HepG2 (cell line): ENCODE results near the gene PDIA5. TPM values are rescaled to one million over a fixed set of nuclear protein-coding genes. Genes with fewer than 3 reads are reported as not detected.

Experiments used
- ATAC-seq: fragments of 200-7000 bp; cut with Tn5 transposase; 3 replicates; pipeline ENCODE4 v1.9.1; 2020; ENCODE audit warnings: mild to moderate bottlenecking, moderate library complexity
- BruUV-seq: library from RNA; stranded (reverse); fragments of 400-500 nt; replicated peaks from 2 replicates; lab custom pipeline; 2021; lab: Mats Ljungman, UMichigan
- CTCF ChIA-PET: fragments of 300-600 bp; formaldehyde crosslinking; extraction: SDS; loops from one replicate; lab custom pipeline; 2021; ENCODE audit warnings: low total read pairs, inconsistent platforms, low intra/inter-chr PET ratio; lab: Yijun Ruan, JAX
- POLR2A ChIA-PET: fragments of 350-600 bp; sonication (Branson Sonifier 250); formaldehyde crosslinking; loops from one replicate; lab custom pipeline; 2020; ENCODE audit warnings: antibody characterized with exemption, inconsistent platforms; lab: Yijun Ruan, JAX
- DNase-seq: peaks from one replicate; pipeline ENCODE4 v3.0.0-alpha.2; 2015; ENCODE audit warnings: low spot score
- FAIRE-seq: peaks from 3 replicates; lab custom pipeline; 2011; peaks lifted over from hg19 to GRCh38; lab: Jason Lieb, UNC
- H2AFZ ChIP-seq: one replicate; pipeline ENCODE4 v1.6.1; 2011; ENCODE audit warnings: low read length, inconsistent platforms
- H3K27ac ChIP-seq: fragments of 300-600 bp; 3 replicates; pipeline ENCODE4 v1.8.0; 2011; ENCODE audit warnings: mixed run types, mild to moderate bottlenecking, mixed read lengths, low read length, inconsistent platforms; ENCODE audit not compliant: insufficient read depth; ENCODE audit errors: extremely low read length
- H3K27me3 ChIP-seq, 2 experiments: fragments of 200-600 bp in 1 of 2; 2 replicates in 1 of 2; 3 replicates in 1 of 2; pipeline versions ENCODE4 v1.6.0 to v1.8.0; 2011; ENCODE audit warnings: low read length in 2 of 2, mild to moderate bottlenecking in 2 of 2, moderate library complexity in 2 of 2, inconsistent platforms in 1 of 2; ENCODE audit not compliant: insufficient read depth in 2 of 2, control insufficient read depth in 1 of 2
- H3K36me3 ChIP-seq, 2 experiments: fragments of 200-600 bp in 1 of 2; replicated peaks in 1 of 2; 2 replicates in 1 of 2; 3 replicates in 1 of 2; pipeline versions ENCODE4 v1.5.1 to v1.8.0; 2011; ENCODE audit warnings: low read length in 2 of 2, inconsistent platforms in 1 of 2; ENCODE audit not compliant: insufficient read depth in 2 of 2, control insufficient read depth in 1 of 2
- H3K4me1 ChIP-seq: 2 replicates; pipeline ENCODE4 v1.5.1; 2012; ENCODE audit warnings: low read length, inconsistent platforms; ENCODE audit not compliant: insufficient read depth
- H3K4me2 ChIP-seq: 2 replicates; pipeline ENCODE4 v1.6.0; 2011; ENCODE audit warnings: low read depth, low read length, inconsistent platforms
- H3K4me3 ChIP-seq, 3 experiments: fragments of 200-600 bp in 1 of 3; sonication (generic), shearing (Covaris generic) in 1 of 3; replicated peaks in 1 of 3; 2 replicates each; pipeline ENCODE4 v1.5.1; 2011 to 2016; ENCODE audit warnings: low read length in 3 of 3, inconsistent platforms in 2 of 3, low read depth in 2 of 3, mild to moderate bottlenecking in 2 of 3, control low read depth in 1 of 3, mixed read lengths in 1 of 3; ENCODE audit not compliant: insufficient read depth in 1 of 3
- H3K79me2 ChIP-seq: one replicate; pipeline ENCODE4 v1.6.1; 2011; ENCODE audit warnings: low read length, inconsistent platforms; ENCODE audit not compliant: insufficient read depth
- H3K9ac ChIP-seq: 2 replicates; pipeline ENCODE4 v1.6.0; 2011; ENCODE audit warnings: mild to moderate bottlenecking, low read depth, low read length, inconsistent platforms; ENCODE audit not compliant: insufficient read depth
- H3K9me3 ChIP-seq: 2 replicates; pipeline ENCODE4 v1.5.1; 2012; ENCODE audit warnings: mild to moderate bottlenecking, low read length
- H4K20me1 ChIP-seq: 2 replicates; pipeline ENCODE4 v1.6.0; 2011; ENCODE audit warnings: inconsistent platforms, mild to moderate bottlenecking, low read length, moderate library complexity; ENCODE audit not compliant: insufficient read depth
- CHCHD3 ChIP-seq: sonication (generic); formaldehyde crosslinking; IDR thresholded peaks from 2 replicates; pipeline ENCODE4 v1.8.0; 2022; ENCODE audit warnings: mild to moderate bottlenecking, missing genetic modification reagents, moderate library complexity
- LBX2 ChIP-seq: sonication (generic); formaldehyde crosslinking; IDR thresholded peaks from 2 replicates; pipeline ENCODE4 v1.5.0; 2020; ENCODE audit warnings: missing genetic modification reagents, mild to moderate bottlenecking, borderline replicate concordance
- ZNF512 ChIP-seq: sonication (generic); formaldehyde crosslinking; IDR thresholded peaks from 2 replicates; pipeline ENCODE4 v1.4.0; 2020; ENCODE audit warnings: mild to moderate bottlenecking, missing genetic modification reagents
- WGBS: methylation state at CpG from one replicate; pipeline ENCODE4 v1.1.6; 2017; ENCODE audit warnings: low lambda C conversion rate; 5-methylcytosine and 5-hydroxymethylcytosine counted together
- in situ Hi-C: cut with HindIII; loops from 2 replicates; pipeline ENCODE4 v1.10.0; 2017; ENCODE audit warnings: low pct_unique_long_range_greater_than_20kb; ENCODE audit not compliant: extremely low pct_ligation_motif_present
- intact Hi-C: fragments of 100-400 bp; cut with micrococcal nuclease; formaldehyde crosslinking; loops from one replicate; pipeline ENCODE4 v1.10.0; 2022; ENCODE audit not compliant: unreplicated experiment
- polyA plus RNA-seq, 8 experiments: library from polyadenylated mRNA; depleted of rRNA in 3 of 8; stranded (reverse) in 7 of 8; unstranded in 1 of 8; fragments of >200 nt; fragmentation: Illumina TruSeq in 4 of 8; extraction: Trizol in 4 of 8; gene quantifications; 2 replicates each; pipeline versions ENCODE4 v1.2.1 to v1.2.3, GENCODE V29; 2011 to 2016; ENCODE audit warnings: low read depth in 4 of 8, missing spikeins in 1 of 8, mixed read lengths in 1 of 8; ENCODE audit not compliant: insufficient read depth in 1 of 8
- total RNA-seq, 5 experiments: library from RNA; depleted of rRNA; stranded (reverse); fragments of >200 nt; fragmentation: Illumina TruSeq; extraction: Trizol; gene quantifications; 2 replicates each; pipeline ENCODE4 v1.2.3, GENCODE V29; 2016; ENCODE audit warnings: low read depth in 1 of 5

Gene PDIA5
- total and polyA plus RNA-seq, 2 of the 13 experiments (the other 11 are each of a cell fraction or from before 2014, with no cell fraction given) = 51.3 to 74.3 TPM

GRCh38 chr3:123019591-123019990, 47.2 kb upstream of the PDIA5 start:
- CTCF ChIA-PET = no interaction called here

GRCh38 chr3:123020709-123021108, 46.1 kb upstream of the PDIA5 start:
- no peak overlapping the region for H2AFZ ChIP-seq
- no peak overlapping the region for H3K9ac ChIP-seq
- H3K27ac ChIP-seq = no peak overlapping the region
- no peak overlapping the region for H3K4me2 ChIP-seq
- no peak for TF ChIP-seq CHCHD3 (CRISPR knock-in tag)
- TF ChIP-seq LBX2 = no peak
- H3K4me1 ChIP-seq = no peaks in the 10 kb centered on the region
- intact Hi-C loops (no loop called here), in situ Hi-C loops (no loop called here)
- BruUV-seq = no TSS peak
- WGBS = 0% methylated on average over 3 of the region's 3 CpGs
- no peaks in the 10 kb centered on the region for H3K9me3 ChIP-seq
- POLR2A ChIA-PET = no interaction called here
- no peaks in the 10 kb centered on the region for H3K36me3 ChIP-seq
- H3K4me3 ChIP-seq = no peak overlapping the region
- H3K27me3 ChIP-seq = peaks cover 6 to 72% of the 10 kb centered on the region in 2 experiments
- H4K20me1 ChIP-seq = no peaks in the 10 kb centered on the region
- no peaks in the 10 kb centered on the region for H3K79me2 ChIP-seq
- FAIRE-seq = no peak
- CTCF ChIA-PET = no interaction called here
- DNase-seq = no peak
- ATAC-seq = no peak

More at GRCh38 chr3:123019591-123019990, 47.2 kb upstream of the PDIA5 start:
- Histone ChIP-seq H3K4me1 (no peaks in the 10 kb centered on the region), H3K36me3 (no peaks in the 10 kb centered on the region), H3K9me3 (no peaks in the 10 kb centered on the region), H3K4me2 (no peak overlapping the region), H3K9ac (no peak overlapping the region), H4K20me1 (no peaks in the 10 kb centered on the region), H3K4me3 (no peak overlapping the region), H2AFZ (no peak overlapping the region), H3K79me2 (no peaks in the 10 kb centered on the region), H3K27me3 (peaks cover 5 to 70% of the 10 kb centered on the region in 2 experiments), H3K27ac (no peak overlapping the region)
- ATAC-seq = no peak
- 39% methylated on average over 5 of the region's 5 CpGs for WGBS
- no peak for DNase-seq
- POLR2A ChIA-PET = no interaction called here
- in situ Hi-C loops (no loop called here), intact Hi-C loops (no loop called here)
- no peak for FAIRE-seq
- TF ChIP-seq ZNF512 (CRISPR knock-in tag) = no peak
- BruUV-seq = no TSS peak
